Measurements from ENCODE around the gene AFMID. TPM values are rescaled to one million over a fixed set of nuclear protein-coding genes. Genes with fewer than 3 reads are reported as not detected.

Gene AFMID
- total and polyA plus RNA-seq, 2 of the 13 experiments (the other 11 are each of a cell fraction or from before 2014, with no cell fraction given): 249 to 270 TPM

GRCh38 chr17:78253946-78254672 is 66.9 kb downstream of the AFMID start (continued):
- TF ChIP-seq, protein P1, sequence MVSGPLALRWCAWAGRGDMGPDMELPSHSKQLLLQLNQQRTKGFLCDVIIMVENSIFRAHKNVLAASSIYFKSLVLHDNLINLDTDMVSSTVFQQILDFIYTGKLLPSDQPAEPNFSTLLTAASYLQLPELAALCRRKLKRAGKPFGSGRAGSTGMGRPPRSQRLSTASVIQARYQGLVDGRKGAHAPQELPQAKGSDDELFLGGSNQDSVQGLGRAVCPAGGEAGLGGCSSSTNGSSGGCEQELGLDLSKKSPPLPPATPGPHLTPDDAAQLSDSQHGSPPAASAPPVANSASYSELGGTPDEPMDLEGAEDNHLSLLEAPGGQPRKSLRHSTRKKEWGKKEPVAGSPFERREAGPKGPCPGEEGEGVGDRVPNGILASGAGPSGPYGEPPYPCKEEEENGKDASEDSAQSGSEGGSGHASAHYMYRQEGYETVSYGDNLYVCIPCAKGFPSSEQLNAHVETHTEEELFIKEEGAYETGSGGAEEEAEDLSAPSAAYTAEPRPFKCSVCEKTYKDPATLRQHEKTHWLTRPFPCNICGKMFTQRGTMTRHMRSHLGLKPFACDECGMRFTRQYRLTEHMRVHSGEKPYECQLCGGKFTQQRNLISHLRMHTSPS (CRISPR knock-in tag; IDR thresholded peaks at IDR 0.05; ENCODE audit: low read depth): peak; percentile 8; the same call in 1 of the 2 replicates
- TF ChIP-seq MYC (CRISPR knock-in tag; IDR thresholded peaks at IDR 0.05; ENCODE audit: borderline replicate concordance) (peak; percentile 92), STAT5B (CRISPR knock-in tag; IDR thresholded peaks at IDR 0.05) (no peak; the same call in 1 of the 2 replicates), SIN3B (IDR thresholded peaks at IDR 0.05; ENCODE audit: low read length) (no peak), ZNF563 (CRISPR knock-in tag; IDR thresholded peaks at IDR 0.05) (peak; percentile 90), FIP1L1 (IDR thresholded peaks at IDR 0.05; ENCODE audit: borderline replicate concordance, insufficient read depth, low read depth, low read length) (no peak), FOXK1 (CRISPR knock-in tag; IDR thresholded peaks at IDR 0.05; ENCODE audit: borderline replicate concordance, low read depth) (peak; percentile 60; the same call in 1 of the 2 replicates), SSRP1 (CRISPR knock-in tag; IDR thresholded peaks at IDR 0.05) (no peak), NR3C1 (CRISPR knock-in tag; IDR thresholded peaks at IDR 0.05) (no peak), ZNF337 (CRISPR knock-in tag; IDR thresholded peaks at IDR 0.05; ENCODE audit: borderline replicate concordance, low read depth) (no peak), ZFAT (CRISPR knock-in tag; conservative IDR thresholded peaks at IDR 0.05) (0 out of 2 replicates have a peak, but pooled peaks have one; percentile 40), ZNF362 (CRISPR knock-in tag; IDR thresholded peaks at IDR 0.05; ENCODE audit: borderline replicate concordance) (no peak; the same call in 1 of the 2 replicates), ELF3 (CRISPR knock-in tag; IDR thresholded peaks at IDR 0.05) (peak; percentile 66), GTF2F1 (IDR thresholded peaks at IDR 0.05; ENCODE audit: low read length) (no peak), NKX3-1 (CRISPR knock-in tag; IDR thresholded peaks at IDR 0.05) (peak; percentile 93), ZNF260 (CRISPR knock-in tag; IDR thresholded peaks at IDR 0.05; ENCODE audit: borderline replicate concordance, low read depth) (no peak), ZNF143 (CRISPR knock-in tag; IDR thresholded peaks at IDR 0.05) (peak; percentile 95)
- TF ChIP-seq, protein P2, sequence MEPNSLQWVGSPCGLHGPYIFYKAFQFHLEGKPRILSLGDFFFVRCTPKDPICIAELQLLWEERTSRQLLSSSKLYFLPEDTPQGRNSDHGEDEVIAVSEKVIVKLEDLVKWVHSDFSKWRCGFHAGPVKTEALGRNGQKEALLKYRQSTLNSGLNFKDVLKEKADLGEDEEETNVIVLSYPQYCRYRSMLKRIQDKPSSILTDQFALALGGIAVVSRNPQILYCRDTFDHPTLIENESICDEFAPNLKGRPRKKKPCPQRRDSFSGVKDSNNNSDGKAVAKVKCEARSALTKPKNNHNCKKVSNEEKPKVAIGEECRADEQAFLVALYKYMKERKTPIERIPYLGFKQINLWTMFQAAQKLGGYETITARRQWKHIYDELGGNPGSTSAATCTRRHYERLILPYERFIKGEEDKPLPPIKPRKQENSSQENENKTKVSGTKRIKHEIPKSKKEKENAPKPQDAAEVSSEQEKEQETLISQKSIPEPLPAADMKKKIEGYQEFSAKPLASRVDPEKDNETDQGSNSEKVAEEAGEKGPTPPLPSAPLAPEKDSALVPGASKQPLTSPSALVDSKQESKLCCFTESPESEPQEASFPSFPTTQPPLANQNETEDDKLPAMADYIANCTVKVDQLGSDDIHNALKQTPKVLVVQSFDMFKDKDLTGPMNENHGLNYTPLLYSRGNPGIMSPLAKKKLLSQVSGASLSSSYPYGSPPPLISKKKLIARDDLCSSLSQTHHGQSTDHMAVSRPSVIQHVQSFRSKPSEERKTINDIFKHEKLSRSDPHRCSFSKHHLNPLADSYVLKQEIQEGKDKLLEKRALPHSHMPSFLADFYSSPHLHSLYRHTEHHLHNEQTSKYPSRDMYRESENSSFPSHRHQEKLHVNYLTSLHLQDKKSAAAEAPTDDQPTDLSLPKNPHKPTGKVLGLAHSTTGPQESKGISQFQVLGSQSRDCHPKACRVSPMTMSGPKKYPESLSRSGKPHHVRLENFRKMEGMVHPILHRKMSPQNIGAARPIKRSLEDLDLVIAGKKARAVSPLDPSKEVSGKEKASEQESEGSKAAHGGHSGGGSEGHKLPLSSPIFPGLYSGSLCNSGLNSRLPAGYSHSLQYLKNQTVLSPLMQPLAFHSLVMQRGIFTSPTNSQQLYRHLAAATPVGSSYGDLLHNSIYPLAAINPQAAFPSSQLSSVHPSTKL (CRISPR knock-in tag; IDR thresholded peaks at IDR 0.05): peak; percentile 49; the same call in 1 of the 2 replicates
- TF ChIP-seq, protein P3, sequence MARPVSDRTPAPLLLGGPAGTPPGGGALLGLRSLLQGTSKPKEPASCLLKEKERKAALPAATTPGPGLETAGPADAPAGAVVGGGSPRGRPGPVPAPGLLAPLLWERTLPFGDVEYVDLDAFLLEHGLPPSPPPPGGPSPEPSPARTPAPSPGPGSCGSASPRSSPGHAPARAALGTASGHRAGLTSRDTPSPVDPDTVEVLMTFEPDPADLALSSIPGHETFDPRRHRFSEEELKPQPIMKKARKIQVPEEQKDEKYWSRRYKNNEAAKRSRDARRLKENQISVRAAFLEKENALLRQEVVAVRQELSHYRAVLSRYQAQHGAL (CRISPR knock-in tag; IDR thresholded peaks at IDR 0.05; ENCODE audit: not compliant biosample characterization): no peak
- TF ChIP-seq, protein P4, sequence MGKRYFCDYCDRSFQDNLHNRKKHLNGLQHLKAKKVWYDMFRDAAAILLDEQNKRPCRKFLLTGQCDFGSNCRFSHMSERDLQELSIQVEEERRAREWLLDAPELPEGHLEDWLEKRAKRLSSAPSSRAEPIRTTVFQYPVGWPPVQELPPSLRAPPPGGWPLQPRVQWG (CRISPR knock-in tag; IDR thresholded peaks at IDR 0.05; ENCODE audit: borderline replicate concordance, low read depth): no peak
- TF ChIP-seq, protein P5, sequence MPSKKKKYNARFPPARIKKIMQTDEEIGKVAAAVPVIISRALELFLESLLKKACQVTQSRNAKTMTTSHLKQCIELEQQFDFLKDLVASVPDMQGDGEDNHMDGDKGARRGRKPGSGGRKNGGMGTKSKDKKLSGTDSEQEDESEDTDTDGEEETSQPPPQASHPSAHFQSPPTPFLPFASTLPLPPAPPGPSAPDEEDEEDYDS (CRISPR knock-in tag; IDR thresholded peaks at IDR 0.05): peak; percentile 62; the same call in 1 of the 2 replicates

Measured in HepG2 (cell line).